ENCODE data around the gene NINL.

Gene NINL

DNA sequence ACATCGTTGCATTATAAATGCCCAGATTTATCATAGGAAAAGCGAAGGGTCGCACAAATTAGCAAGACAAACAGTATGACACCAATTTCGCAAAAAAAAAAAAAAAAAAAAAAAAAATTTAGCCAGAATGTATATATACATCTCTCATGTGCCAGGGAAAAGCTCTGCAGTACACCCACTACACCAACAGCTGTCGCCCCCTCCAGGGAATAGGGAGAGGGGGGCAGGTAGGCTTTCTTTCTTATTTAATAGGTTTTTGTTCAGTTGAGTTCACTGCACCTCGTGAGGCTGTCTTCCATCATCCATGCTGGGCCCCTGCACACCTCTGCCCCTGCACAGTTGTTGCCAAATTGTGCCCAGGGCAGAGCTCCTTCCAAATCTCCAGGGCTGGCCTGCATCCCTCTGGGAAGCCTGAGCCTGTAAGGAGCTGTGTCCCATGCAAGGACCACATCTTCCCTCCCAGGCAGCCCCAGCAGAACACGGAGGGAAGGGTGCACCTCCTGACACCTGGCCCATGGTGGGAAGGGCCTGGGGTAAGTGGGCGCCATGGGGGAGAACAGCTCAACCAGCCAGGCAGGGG is 85.4 kb downstream of the NINL start:
- ATAC-seq, result no peak

DNA sequence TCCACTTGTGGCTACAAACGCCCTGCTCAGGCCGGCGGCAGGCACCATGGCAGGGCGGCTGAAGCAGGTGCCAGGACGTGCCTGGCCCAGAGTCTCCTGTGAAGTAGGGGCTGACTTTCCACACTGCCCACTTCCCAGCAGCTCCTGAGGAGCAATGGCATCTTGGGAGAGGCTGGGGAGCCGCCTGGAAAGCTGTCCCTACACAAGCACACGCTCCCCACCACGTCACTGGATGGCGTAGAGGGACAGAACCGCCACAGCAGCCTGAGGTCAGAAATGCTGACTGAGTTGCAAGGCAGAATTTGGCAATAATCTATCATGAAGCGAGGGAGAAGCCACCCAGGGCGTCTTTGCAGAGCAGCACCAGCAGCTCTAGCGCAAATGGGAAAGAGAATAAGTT is 86.3 kb downstream of the NINL start:
- ATAC-seq, result no peak

DNA sequence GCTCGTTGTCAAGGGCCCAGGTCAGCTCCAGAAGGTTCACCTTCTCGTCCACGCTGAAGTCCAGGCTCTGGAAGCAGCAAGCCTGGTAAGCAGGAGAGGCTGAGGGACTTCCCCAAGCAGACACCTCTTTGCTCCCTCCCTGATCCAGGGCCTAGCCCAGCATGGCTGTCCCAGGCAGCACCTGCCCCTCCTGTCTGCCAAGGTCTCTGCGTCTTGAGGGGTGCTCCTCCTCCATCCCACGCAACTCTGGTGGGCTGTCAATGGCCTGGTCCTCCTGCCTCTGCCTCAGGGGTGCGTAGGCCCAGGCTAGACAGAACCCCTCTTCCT is 87.1 kb downstream of the NINL start:
- no peak for ATAC-seq

DNA sequence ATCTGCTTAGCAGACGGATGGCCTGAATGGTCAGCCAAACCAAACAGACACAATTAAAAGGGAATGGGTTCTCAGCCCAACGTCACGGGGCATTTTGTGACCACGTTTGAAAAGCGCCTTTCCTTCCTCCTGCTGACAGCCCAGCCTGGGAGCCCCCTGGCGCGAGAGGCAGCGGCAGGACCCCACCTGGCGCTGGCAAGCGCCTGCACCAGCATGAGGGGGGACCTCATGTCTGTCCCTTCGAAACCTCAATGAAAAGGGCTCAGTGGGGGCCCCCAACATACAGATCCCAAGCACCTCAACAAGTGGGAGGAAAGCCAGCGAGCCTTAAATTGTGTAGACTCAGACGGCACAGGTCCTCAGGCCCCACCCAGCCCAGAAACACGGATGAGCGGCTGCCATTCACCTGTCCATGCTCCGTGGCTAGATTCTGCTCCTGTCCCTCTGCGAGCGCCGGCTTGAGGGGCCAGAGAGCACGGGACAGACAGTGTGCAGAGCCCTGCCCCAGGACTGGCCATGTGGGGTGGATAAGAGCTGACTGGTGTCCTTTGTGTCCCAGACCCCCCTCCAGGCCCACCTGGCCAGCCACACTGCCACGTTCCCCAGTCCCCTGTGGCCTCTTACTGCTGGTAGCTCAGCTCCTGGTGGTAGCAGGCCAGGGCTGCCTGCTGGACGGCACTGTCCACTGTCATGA is 87.6 kb downstream of the NINL start:
- ATAC-seq, result no peak

DNA sequence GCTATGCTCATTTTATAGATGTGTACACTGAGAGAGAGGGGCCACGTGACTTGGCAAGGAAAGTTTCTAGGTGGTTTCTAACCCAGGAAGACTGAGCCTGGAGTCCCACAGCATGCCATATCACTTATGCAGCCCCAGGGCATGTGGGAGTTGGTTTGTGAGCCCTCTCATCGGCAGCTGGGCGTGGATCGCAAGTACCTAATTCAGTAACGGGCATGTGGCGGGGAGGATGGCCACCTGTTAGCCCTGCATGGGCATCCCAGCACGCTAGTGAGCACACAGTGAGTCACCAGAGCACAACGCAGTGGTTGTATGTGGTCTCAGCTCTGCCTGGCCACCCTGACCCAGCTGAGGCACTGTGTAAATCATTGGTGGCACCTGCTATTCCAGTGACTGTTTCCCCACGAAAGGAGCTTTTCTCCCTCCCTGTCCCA is 88.3 kb downstream of the NINL start:
- ATAC-seq, result no peak

DNA sequence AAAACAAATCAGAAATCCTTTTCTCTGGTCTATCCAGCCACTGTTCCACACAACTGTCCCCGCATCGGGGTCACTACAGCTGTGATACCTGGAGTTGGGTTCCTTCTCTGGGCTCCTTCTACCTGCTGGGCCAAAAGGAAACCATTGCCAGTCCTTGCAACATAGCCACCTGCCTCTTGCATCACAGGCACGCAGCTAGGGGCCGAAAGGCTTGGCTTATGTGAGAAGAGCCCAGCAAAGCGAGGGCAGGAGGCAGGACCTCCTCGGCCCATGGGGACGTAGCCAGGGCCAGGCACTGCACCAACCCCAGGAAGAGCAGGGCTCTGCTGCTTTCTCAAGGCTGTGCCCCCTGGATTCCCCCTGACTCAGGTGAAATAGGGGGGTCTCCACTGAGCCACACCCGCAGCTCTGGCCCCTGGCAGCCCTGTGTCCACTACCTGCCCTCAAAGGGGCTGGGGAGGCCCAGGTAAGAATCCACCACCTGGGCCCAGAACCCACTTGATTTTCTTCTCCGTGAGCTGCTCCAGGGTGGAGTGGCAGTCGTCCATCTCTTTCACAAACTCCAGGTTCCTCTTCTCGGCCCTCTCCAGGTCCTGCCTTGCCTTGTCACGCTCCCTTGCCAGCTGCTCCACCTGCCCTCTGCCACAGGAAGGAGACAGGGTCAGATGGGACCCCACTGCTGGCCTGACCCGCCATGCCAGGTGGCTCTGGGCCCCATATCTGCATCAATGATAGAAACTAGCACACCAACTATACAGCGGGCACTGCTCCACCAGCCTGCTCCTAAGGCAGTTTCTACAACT is 89.0 kb downstream of the NINL start:
- no peak for ATAC-seq

DNA sequence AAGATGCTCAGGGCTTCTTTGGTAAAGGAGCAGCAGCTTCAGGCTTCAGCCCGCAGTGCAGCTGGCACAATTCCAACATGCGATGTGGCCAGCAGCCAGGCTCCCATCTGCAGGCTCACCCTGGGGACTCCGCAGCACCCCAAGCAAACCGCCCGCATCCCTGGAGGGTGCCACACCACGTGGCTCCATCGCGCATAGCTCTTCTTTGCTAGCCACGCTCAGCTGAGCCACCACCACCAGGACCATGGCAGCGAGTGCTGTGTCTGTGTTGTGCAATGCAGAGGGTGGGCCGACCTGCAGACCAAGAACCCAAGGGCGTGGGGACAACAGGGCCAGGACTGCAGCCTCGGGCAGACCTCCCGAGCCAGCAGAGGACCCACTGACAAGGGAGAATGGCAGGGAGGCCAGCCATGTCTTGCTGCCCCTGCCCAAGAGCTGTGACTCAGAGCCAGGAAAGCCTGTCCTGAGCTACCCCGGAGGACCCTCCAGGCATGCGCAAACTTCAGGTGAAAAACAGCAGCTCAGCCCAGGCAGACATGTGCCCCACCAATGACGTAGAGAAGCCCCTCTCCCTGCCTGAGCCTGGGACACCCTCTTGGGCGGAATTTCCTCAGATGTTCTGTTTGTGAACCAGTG is 90.0 kb downstream of the NINL start:
- ATAC-seq, result no peak

DNA sequence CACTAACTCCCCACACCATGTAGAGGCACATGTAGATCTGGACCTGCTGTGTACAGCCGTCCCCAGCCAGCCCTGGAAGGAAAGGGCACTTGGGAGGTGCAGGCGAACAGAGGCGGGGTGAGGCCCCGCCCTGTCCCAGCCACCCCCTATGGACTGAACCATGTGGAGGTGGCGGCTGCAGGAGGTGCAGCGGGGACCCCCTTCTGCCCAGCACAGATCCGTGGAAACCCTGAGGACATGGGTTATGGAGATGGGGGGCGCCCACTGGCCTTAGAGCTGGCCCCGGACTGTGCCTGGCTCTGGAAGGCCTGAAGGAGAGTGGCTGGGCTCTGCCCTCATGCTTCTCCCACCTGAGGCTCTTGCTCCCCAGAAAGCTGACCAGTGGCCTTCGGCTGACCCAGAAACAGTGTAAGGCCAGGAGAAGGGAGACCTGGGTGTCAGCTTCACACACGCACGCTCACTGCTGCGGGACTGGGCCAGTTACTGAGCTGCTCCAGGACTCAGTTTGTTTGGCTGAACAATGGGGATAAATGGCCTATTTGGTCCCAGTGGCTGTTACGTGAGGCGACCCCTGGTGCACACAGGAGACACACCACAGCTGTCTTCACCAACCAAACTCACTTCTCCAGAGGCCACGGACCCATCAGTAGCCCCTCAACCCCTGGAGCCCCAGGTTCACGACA is 90.7 kb downstream of the NINL start:
- ATAC-seq, result no peak

DNA sequence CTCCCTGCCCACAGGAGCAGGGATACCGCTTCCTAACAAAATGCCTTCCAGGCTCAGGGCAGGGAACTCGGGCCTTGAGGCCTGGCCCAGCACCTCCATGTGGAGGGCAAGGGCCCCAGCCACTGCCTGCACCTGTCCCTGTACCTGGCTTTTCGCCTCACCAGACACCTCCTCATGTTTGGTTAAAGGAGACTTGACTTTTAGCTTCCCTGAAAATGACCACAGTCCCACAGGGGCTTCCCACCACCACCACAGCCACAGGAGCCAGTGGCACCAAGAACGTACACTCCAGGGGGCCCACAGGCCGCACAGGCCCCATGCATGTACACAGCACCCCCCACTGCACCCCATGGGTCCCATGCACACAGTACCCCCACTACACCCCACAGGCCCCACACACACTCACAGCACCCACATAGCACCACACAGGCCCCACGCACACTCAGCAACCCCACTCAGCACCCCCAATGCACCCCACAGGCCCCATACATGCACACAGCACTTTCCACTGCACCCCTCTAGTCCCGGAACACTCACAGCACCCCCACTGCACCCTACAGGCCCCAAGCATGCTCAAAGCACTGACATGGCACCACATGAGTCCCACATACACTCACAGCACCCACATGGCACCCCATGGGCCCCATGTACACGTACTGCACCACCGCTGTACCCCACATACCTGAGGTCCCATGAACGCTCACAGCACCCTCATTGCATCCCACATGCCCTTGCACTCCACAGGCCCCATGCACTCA is 91.4 kb downstream of the NINL start:
- no peak for ATAC-seq

DNA sequence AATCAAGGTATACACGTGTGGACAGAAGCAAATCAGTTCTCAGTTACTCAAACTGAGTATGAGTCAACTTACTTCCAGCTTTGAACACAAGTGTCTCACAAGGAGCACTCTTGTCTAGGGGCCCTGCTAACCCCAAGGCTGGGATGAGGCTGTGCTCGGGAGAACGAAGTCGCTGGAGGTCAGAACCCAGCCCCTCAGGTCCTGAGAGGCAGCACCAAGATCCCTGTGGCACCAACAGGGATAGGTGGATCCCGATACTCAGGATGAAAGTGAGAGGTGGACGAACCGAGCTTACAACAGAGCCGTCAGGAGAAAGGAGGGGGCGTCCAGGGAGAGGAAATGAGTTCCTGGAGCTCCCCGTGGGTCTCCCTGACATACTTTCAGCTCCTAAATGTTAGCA is 92.2 kb downstream of the NINL start:
- no peak for ATAC-seq

DNA sequence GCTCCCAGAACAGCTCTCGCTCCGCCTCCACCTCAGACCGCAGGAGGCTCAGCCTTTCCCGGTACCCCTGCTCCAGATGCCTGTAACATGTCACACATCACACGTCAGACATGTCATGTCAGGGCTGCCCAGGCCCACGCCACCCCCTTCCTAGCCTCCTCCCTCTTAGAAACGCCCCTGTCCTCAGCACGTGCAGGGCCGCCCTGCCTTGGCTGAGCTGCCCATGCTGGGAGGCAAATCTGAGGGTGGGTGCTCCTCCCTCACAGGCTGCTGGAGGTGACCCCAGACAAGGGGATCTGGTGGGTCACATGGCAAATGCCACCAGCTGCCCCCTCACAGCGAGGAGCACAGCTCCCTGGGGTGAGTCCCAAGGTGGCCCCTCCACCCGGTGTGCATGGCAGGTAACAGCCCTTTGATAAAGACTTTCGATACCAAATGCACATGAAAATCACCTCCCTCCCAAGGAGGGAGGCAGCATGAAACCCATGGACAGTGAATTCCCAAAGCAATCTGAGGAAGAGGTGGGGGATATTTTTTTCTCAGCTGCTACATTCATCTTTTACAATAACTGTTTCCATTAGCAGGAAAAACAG is 93.8 kb downstream of the NINL start:
- no peak for ATAC-seq

DNA sequence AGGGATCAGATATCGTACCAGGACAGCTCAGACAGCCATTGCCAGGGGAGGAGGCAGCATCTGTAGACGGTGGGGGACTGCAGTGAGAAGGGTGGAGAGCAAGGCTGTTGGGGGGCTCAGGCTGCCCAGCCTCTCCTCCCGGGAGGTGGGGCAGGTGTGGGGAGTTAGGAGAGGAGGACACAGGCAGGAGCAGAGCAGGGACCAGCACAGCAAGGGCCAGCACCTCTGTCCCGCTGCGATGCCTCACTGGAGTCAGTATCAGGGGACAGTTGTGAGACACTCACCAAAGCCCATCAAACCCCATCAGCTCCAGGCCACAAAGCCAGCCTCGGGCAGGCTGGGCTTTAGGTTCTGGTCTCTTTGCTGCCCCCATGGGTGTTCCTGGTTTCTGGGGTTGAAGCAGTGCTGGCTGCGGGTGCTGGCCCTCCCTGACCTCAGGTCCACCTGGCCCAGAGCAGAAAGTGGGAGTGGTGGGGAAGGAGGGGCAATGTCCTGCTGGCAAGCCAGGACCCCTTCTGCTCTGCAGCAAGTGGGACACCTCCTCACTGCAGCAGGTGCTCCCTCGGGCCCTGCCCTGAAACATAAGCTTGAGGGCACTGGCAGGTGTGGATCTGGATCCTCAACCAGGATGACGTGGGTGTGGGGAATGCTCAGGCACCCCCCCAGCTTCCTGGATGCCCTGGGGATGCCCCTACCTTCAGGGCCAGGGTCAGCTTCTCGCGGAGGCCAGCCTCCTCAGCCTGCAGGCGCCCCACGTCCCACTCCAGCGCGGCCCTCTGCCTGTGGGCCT is 94.5 kb downstream of the NINL start:
- no peak for ATAC-seq

DNA sequence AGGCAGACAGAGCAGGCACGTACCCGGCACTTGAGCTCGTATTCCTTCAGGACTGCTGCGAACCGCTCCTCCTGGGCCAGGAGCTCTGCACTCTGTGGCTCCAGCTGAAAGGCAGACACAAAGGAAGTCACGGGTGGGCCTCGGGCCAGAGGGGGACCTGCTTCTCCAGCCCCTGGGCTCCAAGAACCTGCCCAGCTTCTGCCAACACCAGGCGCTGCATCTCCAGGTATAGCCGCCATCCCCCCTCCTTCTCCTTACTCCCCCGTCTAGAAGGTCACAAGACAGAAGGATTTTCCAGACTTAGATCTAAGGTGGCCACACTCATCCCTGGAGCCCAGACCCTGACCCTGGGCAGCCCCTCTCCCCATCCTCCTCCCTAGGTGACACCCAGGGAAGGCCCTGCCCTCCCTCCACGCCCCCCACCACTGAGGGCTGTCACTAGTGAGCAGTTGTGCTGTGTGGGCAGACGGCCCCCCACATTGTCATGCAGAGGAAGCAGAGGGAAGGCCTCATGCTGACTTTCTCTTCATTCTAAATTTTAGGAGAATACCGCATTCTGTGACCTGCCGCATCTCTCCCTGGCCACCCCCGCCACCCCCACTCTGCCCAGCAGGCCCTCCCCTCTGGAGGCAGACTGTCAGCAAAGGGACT is 96.0 kb downstream of the NINL start:
- ATAC-seq, result no peak

DNA sequence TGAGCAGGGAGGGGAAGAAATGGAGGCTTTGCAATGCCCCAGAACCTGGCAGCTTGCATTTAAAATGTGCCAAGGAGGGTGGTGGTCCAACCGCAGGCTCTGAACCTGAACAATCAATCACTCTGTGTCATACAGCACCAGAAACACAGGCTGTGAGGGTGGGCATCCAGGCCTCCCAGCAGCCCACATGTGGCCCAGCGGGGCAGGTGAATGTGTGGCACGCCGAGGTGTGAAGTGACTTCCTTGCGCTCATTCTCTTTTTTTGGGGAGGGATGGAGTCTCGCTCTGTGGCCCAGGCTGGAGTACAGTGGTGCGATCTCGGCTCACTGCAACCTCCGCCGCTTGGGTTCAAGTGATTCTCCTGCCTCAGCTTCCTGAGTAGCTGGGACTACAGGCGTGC is 97.4 kb downstream of the NINL start:
- ATAC-seq, result no peak

DNA sequence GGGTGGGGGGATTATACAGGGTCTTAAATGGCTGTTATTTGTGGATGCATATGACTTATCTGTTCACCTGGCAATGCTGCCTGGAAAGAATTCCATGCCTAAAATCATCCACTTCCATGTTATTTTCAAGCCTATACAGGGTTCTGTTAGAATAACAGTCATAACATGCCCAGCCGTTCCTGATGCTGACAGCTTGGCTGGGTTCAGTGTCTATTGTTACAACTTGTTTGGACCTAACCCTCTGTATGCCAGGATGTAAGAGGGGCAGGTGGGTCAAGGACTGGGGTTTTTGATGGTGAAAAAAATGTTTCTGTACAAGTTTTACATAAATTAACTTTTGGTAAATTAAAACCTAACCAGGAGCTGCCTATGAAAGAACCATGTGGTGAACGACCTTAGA is 98.0 kb downstream of the NINL start:
- no peak for ATAC-seq

DNA sequence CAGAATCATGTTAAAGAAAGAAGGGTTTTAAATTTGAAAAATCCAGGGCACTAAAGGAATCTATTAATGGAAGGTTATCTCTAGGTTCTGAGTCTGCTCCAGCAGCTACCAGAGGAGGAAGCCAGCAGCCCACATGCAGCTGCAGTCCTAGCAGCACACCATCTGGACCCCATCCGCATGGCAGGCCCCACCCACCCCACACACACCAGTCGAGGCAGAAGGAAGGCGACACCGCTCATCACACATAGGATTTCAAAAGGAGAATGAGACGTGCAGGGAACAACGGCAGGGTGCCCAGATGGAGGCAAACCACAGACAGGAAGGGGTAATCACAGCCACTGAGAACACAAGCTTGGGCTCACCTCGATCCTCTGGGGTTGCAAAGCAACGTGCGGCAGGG is 99.0 kb downstream of the NINL start:
- no peak for ATAC-seq

DNA sequence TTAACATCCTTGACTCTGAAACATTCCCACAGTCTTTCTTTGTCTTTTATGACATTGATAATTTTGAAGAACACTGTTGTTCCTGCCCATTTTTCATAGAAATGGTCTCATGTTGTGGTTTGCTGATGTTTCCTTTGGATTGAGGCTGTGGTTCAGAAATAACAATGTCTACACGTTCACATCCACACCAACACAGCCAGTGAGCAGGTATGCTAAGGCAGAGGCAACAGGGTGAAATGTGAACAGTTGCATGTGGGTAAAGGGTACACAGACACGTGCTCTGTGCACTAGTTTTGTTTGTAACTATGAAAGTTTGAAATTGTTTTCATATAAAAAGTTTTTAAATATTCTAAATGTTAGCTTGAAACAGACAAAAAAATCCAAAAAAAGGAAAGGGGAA is 99.5 kb downstream of the NINL start:
- no peak for ATAC-seq

DNA sequence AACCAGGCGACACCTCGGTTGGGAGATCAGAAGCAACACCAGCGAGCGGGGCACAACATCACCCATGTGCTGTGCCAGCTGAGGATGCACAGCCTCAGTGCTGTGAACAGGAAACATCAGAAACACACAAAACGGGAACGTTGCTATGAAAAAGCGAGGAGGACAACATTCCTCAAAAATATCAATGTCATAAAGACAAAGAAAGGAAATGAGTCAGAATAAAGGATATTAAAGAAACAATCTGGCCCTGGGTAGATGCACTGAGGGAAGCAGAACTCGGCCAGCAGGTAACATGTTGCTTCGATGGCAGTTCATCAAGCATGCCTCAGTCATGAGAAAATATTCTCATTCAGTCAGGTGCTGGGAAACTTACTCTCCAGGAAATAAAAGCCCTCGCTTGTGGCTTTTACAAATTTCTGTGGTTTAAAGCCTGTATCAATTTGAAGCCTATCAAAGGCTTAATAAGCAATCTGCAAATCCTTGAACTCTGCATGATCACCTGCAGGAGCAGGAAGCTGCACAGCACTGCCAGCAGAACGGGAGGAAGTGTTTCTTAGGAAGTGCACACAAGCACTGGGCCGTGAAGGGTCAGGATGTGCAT is 100.3 kb downstream of the NINL start:
- ATAC-seq, result no peak

DNA sequence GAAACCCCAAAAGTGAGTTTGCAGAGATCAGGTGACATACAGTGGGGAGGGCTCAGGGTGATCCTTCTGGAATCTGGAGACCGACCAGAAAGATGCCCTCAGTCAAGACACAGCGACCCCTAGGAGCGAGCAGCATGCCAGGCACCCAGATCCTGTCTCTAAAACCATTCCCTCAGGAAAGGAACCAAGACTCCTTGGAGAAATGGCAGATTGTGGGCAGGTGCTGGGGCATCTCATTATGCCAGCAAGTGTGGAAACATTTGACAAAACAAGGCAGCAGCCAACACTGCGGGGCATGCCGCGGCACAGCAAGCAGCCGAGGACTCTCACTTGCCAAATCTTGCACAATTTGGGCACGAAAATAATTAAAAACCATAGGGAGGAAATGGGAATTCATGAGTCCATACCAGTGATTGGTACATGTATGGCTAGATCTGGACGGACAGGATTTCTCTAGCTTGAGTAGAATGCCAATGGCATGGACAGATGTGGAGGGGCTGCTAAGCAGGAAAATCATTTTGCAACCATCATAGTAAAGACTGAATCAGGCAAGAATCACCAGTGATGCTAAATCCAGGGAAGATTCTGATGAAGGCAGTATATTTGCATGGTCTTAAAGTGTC is 101.0 kb downstream of the NINL start:
- no peak for ATAC-seq
